IMR-90 (cell line): ENCODE data around the gene DDI2.

Source experiments
- MAFK ChIP-seq: IDR thresholded peaks from 2 replicates; pipeline ENCODE4 v1.6.1; 2012; ENCODE audit warnings: low read depth, low read length, improper control_type of control experiment
- RAD21 ChIP-seq: IDR thresholded peaks from 2 replicates; pipeline ENCODE4 v1.6.1; 2012; ENCODE audit warnings: low read length, improper control_type of control experiment
- TF ChIP-seq, protein P1 (sequence below): conservative IDR thresholded peaks from 2 replicates; pipeline ENCODE4 v1.5.1; 2012; ENCODE audit warnings: mild to moderate bottlenecking, low read depth, low read length, improper control_type of control experiment

DNA sequence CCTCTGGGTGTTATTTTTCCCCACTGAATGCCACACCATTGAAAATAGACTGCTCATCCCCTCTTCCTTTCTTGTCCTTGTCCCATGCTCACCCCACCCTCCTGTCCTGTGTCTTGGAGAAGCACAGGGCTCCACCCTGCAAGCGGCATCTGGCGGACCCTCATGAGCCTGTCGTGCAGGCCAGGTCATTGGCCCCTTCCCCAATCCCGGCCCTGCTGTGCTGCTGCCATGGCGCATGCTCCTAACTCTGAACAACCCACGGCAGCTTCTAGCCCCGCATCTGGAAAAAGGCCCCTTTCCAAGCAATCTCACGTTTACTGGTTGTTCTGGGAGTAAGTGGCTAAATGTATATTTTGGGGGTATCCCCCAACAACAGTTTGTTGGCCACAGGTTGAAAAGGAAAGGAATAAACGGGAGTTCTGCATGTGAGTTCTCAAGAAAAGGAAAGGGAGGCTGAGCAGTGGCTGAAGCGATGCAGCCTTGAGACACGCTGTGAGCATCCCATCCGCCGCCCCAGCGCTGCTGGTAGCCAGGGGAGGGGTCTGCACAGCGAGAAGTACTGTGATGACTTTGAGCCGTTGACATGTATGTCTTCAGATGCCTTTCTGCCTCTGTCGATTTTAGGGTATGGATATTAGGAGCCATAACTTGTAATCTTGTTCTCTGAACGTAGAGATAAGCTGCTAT, 48.7 kb upstream of the DDI2 start:
- TF ChIP-seq, protein P1, sequence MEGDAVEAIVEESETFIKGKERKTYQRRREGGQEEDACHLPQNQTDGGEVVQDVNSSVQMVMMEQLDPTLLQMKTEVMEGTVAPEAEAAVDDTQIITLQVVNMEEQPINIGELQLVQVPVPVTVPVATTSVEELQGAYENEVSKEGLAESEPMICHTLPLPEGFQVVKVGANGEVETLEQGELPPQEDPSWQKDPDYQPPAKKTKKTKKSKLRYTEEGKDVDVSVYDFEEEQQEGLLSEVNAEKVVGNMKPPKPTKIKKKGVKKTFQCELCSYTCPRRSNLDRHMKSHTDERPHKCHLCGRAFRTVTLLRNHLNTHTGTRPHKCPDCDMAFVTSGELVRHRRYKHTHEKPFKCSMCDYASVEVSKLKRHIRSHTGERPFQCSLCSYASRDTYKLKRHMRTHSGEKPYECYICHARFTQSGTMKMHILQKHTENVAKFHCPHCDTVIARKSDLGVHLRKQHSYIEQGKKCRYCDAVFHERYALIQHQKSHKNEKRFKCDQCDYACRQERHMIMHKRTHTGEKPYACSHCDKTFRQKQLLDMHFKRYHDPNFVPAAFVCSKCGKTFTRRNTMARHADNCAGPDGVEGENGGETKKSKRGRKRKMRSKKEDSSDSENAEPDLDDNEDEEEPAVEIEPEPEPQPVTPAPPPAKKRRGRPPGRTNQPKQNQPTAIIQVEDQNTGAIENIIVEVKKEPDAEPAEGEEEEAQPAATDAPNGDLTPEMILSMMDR = no peak
- TF ChIP-seq RAD21 (no peak), MAFK (no peak)
